Anterior cingulate cortex (tissue), 58 donors: ENCODE results near the gene DNAJA1.
A peak's percentile ranks its signal among the peaks of the same experiment; 100 is the strongest.
"Not testable (repeated sequence)": the region's sequence is repeated elsewhere in the genome, so short reads cannot be mapped to it uniquely, and the experiment has no call there.

ENCODE experiments used
- DNase-seq, 58 donors: peaks; one replicate each; lab custom pipeline; 2025; lab: John Stamatoyannopoulos, UW

The DNAJA1 gene

DNA sequence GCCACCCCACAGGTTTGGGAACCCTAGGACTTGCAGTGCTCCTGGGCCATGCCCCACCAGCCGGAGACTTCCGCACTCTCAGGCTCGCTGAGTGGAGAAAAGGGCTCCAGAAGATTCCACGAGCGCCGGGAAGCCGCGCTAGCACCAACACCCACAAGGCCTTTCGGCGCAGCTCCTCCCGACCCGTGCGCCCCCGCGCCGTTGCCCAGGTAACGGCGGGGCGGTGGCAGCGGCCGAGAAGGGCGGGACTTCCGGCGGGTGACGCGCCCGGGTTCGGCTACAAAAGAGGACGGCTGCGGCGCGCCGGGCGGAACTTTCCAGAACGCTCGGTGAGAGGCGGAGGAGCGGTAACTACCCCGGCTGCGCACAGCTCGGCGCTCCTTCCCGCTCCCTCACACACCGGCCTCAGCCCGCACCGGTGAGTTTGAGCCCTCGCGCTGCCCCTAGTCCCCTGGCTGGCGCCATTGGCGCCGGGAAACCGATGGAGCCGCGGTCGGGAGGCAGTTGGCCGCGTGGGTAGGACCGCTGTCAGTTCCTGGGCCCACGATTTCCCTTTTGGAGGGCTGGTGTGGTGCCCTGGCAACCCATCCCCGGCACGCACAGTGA is at the start of gene DNAJA1:
Gene DNAJA1, plus strand, starts transcription at position 308 of the 606 bp plus-strand sequence. CDS start 1,212 bp downstream, outside the sequence.
- DNase-seq = peak; percentile 56 to 98 (median 94)

DNA sequence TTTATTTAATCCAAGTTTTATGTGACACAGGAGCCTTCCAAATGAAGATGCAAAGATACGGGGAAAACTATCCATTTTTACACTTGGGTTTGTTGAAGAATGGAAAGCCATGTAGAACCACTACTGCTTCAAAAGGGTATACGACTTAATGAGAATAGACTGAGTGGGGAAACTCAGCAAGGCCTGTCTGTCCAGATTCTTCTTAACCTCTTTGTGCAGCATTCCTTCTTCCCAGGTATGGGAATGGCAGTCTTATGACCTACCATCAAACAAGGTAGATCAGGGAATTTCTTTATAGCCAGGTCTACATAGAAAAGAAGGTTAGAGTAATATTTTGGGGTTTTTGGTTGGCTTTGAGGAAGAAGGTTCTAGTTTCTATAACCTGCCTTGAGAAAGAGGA is 47.0 kb upstream of the DNAJA1 start:
- no peak for DNase-seq

DNA sequence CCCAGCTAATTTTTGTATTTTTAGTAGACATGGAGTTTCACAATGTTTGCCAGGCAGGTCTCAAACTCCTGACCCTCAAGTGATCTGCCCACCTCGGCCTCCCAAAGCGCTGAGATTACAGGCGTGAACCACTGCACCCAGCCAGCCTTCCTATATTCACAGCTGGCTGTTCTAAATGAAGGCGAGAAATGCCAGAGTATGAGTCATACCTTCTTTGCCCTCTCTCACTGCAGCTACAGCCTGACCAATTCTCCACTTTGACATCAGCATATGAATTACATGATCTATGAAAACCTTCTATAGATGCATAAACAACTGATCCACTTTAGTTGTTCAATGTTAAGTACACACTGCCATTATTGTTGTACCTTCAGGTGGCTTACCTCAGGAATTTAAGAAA is 38.1 kb upstream of the DNAJA1 start:
- DNase-seq = no peak

DNA sequence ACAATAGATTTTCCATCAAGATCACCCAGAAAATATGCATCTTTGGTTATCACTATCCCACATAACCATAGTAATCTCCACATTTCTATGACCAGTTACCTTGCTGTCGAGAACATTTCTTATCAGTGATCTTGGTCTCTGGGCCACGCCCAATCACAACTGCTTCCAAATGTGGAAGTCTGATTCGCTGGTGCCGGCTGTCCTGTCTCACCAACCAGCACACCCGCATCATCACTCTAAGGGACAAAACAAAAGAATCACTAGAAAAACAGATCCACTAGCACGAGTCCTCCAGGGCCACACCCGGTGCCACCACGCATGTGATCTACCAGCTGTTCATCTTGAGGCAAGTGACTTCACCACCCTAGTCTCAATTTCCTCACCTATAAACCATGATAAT is 35.4 kb upstream of the DNAJA1 start:
- DNase-seq = no peak

DNA sequence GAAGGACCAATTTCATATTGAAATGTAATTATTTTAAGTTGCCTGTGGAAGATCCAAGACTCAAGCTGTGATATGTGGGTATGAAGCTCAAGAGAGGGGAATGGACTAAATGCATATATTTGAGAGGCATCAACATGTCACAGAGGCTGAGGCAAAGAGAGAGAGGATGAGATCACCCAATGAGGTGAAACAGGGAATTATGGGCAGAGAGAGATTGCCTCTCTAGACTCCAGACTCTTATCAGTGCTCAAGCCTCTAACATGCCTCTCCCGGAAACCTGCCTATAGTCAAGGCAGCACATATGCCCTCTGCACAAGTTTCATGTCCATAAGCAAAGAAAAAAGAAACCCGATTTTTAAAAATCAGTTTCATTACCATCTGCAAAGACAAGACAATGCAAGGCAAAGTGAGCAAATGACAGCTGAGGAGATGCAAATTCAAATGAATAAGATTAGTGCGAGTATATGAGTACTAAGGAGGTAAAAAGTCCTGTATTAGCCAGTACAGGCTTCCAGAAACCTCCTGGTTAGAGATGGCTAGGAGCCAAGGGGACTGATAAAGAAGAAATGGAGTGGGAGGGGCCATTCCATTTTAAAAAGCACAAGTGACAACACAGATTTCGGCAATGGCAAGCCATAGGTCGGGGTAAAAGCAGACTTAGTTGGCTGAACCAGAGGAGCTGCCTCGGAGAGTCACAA is 33.0 kb upstream of the DNAJA1 start:
- no peak for DNase-seq

DNA sequence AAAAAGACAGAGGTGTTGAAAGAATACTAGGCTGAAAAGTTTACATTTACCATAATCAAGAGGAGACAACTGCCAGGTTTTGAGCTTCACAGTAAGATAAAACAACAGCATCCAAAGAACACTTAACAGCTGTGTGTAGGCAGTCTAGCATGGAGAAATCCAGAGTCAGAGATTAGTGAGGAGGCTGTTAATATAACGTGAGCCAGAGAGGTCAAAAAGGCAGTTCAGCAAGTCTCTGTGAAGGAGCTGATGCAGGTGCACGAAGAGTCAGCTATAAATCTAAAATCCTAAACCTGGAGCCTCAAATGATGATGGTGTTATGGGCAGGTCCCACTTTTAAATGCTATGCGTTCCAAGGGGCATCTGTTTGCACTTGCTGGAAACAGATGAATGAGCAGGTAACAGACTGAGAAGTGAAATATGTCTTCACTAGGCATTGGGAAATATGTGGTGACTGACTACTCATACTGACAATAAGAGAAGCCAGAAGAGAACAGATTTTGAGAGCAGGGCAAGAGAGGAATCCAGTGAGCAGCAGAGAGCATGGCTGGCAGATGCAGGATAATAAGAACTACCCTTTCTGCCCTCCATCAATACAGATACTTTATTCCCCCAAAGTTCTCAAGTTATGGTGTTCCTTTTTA is 32.4 kb upstream of the DNAJA1 start:
- no peak for DNase-seq

DNA sequence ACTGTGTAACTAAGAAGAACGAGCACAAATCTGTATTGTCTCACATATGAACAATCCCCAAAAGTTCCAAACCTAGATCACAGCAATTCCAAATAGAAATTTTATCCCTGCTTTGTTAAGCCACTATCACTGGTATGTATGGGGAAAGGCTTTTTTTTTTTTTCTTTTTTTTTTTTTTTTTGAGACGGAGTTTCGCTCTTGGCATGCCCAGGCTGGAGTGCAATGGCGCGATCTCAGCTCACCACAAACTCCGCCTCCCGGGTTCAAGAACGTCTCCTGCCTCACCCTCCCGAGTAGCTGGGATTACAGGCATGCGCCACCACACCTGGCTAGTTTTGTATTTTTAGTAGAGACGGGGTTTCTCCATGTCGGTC is 24.4 kb upstream of the DNAJA1 start:
- not testable (repeated sequence) for DNase-seq

DNA sequence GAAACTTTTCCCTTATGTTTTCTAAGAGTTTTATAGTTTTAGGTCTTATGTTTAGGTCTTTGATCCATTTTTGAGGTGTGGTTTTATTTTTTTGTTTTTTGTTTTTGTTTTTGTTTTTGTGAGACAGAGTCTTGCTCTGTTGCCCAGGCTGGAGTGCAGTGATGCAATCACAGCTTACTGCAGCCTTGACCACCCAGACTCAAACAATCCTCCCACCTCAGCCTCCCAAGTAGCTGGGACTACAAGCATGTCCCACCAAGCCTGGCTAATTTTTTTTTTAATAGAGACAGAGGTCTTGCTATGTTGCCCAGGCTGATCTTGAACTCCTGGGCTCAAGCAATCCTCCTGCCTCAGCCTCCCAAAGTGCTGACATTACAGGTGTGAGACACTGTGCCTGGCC is 19.7 kb upstream of the DNAJA1 start:
- not testable (repeated sequence) for DNase-seq

DNA sequence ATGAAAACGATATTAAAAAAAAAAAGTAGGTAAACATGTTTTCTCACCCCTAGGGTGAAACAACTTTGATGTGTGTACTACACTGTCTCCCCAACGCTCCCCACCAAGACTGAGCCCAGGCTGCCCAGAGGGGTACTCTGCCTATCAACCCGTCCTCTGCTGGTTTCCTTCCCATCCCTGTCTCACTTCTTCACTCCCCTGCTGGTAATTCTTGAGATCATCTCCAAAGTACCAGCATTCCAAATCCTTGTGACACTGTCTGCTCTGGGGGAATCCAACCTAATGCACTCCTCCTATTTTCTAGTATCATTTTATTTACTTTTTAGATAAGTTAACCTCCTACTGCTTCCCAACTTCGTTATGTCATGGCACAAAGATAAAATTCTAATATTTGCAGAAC is 17.3 kb upstream of the DNAJA1 start:
- DNase-seq = no peak

DNA sequence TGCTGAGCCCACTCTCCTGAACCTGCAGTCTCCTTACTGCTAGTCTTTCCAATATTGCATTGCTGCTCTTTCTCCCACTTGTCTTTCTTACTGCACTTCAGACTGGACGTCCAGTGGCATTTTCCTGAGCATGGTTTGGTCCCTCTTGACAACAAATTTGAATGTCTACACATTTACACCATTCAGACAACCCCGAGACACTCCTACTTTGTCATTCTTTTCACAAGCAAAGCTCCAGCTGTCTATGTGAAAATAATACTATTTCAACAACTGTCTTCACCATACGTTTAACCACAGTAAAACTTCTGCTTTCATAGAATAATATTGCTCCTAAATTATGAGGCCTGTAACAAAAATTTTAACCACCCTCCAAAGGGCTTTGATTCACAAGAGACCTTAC is 13.2 kb upstream of the DNAJA1 start:
- no peak for DNase-seq

DNA sequence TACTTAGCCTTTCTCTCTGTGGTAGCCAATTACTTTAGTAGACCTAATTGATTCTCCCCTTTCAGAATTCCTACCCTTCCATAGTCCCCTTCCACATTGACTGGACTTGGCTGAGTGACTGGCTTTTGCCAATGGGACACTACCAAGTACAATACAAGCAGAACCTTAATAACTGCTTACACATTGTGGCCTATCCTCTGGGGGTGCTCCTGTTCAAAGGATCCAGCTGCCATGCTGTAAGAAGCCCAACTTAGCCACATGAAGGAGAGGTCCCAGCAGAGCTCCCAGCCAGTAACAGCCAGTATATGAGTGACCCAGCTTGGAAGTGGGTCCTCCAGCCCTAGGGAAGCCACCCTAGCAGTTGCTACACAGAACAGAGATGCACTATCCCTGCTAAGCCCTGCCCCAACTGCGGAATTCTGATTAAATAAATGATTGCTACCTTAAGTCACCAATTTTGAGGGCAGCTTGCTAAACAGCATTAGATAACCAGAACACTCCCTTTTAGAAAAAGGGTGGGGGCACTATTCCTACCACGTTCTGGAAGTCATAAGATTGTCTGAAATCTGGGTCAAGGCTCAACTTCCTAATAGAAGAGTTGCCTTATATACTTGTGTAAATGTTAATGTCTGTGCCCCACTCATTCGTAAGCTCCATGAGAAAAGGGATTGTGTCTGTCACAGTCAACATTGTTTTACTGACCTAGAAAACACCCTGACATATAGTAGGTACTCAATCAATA is 12.6 kb upstream of the DNAJA1 start:
- no peak for DNase-seq

DNA sequence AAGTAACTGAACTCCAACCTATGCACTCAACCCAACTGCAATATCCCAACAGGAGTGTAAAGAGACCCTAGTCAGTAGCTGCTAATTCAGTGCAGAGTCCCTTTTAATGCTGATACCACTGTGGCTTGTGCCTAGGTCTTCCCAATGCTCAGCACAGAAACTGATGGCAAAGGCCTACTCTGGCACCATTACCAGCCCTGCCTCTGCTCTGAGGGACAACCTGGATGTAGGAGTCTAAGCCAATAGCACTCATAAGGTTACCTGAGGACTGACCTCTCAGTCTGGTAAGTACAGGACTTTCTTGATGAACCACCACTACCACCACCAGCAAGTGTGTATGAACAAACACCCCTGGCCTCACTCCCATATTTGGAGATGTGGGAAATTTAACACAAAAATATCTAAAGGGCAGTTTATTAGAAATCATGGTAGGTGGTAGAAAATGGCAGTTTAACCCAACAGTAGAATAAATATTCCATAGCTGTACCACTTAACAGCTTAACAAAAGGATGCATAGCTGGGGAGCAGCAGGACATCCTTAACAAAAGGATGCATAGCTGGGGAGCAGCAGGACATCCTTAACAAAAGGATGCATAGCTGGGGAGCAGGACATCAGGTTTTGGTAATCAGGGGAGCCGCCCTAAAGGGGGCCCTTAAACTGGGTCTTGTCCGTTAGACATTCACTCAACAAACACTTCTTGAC is 11.0 kb upstream of the DNAJA1 start:
- no peak for DNase-seq

DNA sequence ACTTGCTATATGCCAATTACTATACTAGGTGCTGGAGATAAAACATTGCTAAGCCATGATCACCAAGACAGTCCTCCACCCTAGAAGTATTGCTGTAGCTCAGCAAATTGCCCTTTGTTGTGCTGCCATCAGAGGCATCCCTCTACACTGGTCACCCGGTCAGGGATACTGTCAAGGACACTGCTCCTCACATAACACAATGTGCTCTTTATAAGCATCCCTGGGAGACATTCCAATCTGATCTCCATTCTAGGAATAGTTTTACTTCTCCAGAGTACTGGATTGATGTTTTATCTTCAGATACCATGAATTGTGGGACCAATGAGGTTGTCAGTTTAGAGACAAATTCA is 10.4 kb upstream of the DNAJA1 start:
- DNase-seq = no peak

DNA sequence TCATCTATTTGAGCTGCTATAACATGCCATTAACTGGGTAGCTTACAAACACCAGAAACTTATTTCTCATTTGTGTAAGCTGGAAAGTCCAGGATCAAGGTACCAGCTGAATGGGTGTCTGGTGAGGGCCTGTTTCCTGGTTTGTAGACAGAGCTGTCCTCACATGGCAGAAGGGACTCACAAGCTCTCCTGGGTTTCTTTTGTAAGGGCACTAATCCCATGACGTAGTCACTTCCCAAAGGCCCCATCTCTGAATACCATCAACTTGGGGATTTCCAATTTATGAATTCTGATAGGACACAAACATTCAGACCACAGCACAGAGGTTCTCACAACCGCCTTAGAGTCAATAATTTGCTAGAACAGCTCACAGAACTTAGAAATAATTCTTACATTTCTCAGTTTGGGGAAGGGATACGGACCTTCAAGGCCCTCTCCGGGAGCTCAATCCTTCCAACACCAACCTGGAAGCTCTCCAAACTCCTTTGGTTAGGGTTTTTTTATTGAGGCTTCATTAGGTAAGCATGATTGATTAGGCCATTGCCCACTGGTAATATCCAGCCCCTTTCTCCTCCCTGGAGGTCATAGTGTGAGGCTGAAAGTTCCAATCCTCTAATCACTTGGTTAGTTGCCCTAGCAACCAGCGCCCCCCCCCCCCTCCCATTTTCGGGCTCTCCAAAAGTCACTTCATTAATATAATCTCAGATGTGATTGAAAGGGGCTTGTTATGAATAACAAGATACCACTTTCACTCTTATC is 7.6 kb upstream of the DNAJA1 start:
- no peak for DNase-seq

DNA sequence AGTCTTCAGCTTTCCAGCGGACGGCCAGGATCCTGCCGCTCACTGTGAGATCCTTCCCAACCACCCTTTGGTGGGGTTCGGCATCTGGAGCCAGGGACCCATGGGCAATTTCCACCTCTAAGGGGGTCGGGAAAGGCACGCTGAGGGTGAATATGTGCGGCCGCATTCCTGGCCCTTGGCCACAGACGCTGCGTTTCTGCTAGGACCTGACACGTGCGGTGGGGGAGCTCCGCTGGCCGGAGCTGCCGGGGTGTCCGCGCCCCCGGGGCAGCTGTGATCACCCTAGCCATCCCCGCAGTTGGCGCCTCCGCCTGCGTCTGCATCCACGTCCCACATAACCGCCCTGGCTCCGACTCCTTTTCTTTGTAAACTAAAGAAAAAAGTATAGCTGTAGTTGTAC is 5.3 kb upstream of the DNAJA1 start:
- DNase-seq = no peak

DNA sequence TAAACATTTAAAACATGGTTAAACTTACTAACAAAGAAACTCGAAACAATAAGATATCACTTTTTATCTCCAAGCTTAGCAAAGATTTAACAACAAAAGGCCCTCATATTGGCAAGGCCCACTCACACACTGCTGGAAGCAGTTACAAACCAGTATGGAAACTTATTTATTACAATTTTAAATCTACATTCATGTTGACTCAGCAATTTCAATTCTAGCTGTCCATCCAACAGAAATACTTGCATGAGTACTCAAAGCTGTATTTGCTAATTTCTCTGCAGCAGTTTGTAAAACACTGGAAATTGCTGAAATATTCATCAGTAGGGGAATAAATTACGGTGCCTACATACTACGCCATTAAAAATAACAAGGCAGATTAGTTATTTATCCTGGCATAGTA is 2.8 kb upstream of the DNAJA1 start:
- no peak for DNase-seq

DNA sequence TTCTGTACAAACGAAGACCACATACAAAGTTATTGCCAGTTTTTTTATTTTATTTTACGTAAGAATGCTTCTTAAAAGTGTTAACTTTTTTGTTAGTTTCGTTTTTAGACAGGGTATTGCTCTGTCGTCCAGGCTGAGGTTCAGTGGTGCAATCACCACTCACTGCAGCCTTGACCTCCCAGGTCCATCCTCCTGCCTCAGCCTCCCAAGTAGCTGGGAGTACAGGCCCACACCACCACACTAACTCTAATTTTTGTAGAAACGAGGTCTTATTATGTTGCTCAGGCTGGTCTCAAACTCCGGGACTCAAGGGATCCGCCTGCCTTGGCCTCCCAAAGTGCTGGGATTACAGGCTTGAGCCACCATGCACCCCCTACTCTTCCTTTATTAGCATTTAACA is 2.3 kb upstream of the DNAJA1 start:
- no peak for DNase-seq

DNA sequence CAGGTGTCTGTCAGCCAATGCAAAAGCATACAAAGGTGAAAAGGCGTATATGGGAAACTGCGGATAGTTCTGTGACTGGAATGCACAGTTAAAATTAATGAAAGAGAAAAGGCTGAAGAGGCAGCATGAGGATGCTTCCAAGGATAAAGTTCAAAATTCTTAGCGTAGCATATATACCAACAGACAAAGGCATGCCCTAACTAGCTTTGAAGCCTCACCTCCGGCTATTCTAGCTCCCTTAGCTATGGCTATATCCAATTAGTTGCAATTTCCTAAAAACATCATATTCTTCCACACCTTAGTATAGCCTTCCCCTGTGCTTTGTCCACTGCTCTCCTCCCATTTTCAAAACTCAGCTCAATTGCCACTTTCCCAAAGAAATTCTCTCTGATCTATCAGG is 1.4 kb upstream of the DNAJA1 start:
- no peak for DNase-seq

DNA sequence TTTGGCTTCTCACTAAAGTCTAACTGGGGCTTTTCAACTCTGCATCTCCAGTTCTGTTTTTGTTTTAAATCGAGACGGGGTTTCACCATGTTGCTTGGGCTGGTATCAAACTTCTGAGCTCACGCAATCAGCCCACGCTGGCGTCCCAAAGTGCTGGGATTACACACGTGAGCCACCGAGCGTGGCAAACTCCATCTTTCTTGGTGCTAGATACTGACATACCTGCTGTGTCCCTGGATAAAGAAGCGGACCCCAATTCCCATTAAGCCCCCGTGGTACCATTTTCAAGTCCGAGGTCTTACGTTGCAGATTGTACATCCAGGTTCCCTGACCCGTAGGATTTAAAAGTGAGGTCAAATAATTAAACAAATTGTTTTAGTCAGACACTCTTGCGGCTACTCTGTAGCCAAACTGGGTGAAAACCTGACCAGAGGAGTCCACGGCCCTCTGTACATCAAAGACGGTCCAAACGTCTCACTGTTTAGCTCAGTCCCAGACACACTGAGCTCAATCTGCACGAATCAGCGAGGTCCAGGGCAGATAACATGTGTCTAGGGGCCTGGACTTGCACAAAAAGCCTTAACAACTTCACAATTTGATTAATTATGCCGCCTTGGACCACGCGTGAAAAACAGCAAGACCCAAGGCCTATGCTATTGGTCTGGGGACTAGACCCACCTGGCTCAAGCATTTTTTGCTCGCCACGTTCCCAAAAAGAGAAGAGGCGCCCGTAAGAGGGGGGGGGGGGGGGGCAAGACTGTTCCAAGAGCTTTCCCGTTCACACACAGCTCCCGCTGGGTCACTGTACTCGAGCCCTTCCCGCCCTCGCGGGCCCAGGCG is 727 bp upstream of the DNAJA1 start:
- DNase-seq = peak in 17 of 58 donors; percentile 28 to 74 (median 45)
